Measurements from ENCODE around the gene VPS35L.
"Not testable (repeated sequence)": the region's sequence is repeated elsewhere in the genome, so short reads cannot be mapped to it uniquely, and the experiment has no call there.

VPS35L gene

DNA sequence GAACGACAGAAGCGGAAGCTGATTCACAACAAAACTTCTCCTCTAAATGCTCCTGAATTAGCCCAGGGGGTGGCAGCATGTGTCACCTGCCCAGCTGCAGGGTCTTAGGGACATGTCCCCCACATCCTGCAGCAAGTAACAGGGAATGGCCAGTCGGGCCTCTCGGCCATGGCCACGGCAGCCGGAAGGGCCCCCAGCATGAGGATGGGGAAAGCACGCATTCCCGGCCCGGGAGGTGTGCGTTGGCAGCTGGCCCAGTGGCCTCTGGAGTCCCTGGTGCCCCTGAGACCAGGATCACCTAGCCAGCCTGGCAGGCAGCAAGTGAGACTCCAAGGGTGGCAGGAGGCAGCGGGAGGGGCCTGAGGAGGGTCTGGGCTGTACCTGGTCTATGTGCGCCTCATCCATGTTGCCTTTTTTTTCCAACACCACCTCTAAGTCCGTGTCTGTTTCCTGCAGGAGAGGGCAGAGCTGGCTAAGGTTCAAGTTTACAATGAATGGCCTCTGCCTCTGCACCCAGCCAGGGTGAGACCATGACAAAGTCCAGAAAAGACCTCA is 155.6 kb downstream of the VPS35L start:
- Histone ChIP-seq H3K27ac (ENCODE audit: low read length) (no peak overlapping the region), H3K9ac (ENCODE audit: low read length) (no peak overlapping the region), H3K36me3 (ENCODE audit: control insufficient read depth, low read depth, low read length) (peaks cover 62% of the 10 kb centered on the region), H3K27me3 (ENCODE audit: control insufficient read depth, insufficient read depth, low read length) (no peaks in the 10 kb centered on the region), H3K4me1 (ENCODE audit: control insufficient read depth, low read depth, low read length) (peaks cover 45% of the 10 kb centered on the region), H3K4me3 (ENCODE audit: low read length) (no peak overlapping the region), H3K9me3 (ENCODE audit: control insufficient read depth, low read depth, low read length) (no peaks in the 10 kb centered on the region)

GRCh38 chr16:19711643-19712042 is 156.1 kb downstream of the VPS35L start:
- Histone ChIP-seq H3K4me1 (ENCODE audit: control insufficient read depth, low read depth, low read length) (peaks cover 50% of the 10 kb centered on the region), H3K27me3 (ENCODE audit: control insufficient read depth, insufficient read depth, low read length) (no peaks in the 10 kb centered on the region), H3K4me3 (ENCODE audit: low read length) (no peak overlapping the region), H3K9me3 (ENCODE audit: control insufficient read depth, low read depth, low read length) (no peaks in the 10 kb centered on the region), H3K9ac (ENCODE audit: low read length) (no peak overlapping the region), H3K27ac (ENCODE audit: low read length) (no peak overlapping the region), H3K36me3 (ENCODE audit: control insufficient read depth, low read depth, low read length) (peaks cover 57% of the 10 kb centered on the region)

DNA sequence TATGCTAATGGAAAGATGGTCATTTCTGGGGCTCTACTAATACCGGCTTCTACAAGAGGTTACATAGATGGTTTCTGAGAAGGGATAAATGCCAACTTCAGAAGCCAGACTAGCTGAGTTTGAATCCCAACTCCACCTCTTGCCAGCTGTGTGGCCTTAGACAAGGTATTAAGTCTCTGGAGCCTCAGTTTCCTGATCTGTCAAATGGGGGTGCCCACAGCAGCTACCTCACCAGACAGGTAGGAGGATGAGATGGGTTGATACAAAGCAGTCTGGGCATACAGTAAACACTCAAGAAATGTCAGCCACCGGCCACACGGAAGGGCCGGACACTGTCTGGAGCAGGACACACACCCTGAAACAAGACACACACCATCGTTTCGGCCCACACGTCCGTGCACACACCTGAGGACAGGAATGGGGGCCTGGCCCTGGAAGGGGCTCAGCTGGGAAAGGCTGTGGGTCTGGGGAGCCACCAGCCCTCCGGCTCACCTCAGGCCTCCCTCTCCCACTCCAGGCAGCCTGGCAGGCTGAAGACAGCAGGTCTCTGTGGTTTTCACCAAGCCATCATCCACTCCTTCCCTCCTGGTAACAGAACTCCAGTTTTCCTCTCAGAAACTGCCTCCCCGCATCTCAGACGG is 157.0 kb downstream of the VPS35L start:
- Histone ChIP-seq H3K4me1 (ENCODE audit: control insufficient read depth, low read depth, low read length) (peaks cover 51% of the 10 kb centered on the region), H3K27me3 (ENCODE audit: control insufficient read depth, insufficient read depth, low read length) (no peaks in the 10 kb centered on the region), H3K27ac (ENCODE audit: low read length) (no peak overlapping the region), H3K9ac (ENCODE audit: low read length) (no peak overlapping the region), H3K9me3 (ENCODE audit: control insufficient read depth, low read depth, low read length) (no peaks in the 10 kb centered on the region), H3K4me3 (ENCODE audit: low read length) (no peak overlapping the region), H3K36me3 (ENCODE audit: control insufficient read depth, low read depth, low read length) (peaks cover 49% of the 10 kb centered on the region)

DNA sequence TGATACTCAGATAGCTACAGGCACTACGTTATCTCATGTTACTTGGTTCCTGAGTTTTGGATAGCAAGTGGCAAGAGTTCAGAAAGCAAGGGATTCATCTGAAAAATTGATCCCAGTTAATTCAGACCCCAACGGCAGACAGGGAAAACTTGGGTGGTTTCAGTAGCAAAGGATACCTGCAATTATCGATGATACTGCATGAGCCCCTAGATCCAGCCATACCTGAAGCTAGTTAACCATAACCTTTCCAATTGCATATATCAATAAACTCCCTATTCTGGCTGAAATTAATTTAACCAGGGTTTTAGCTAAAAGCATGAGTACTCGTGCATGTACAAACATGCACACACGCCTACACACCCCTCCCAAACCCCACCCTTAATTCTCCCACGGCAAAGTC is 158.2 kb downstream of the VPS35L start:
- H3K9me3 ChIP-seq (ENCODE audit: control insufficient read depth, low read depth, low read length) = no peaks in the 10 kb centered on the region
- no peaks in the 10 kb centered on the region for H3K27me3 ChIP-seq (ENCODE audit: control insufficient read depth, insufficient read depth, low read length)
- H3K9ac ChIP-seq (ENCODE audit: low read length) = no peak overlapping the region
- no peak overlapping the region for H3K27ac ChIP-seq (ENCODE audit: low read length)
- H3K4me3 ChIP-seq (ENCODE audit: low read length) = no peak overlapping the region
- H3K36me3 ChIP-seq (ENCODE audit: control insufficient read depth, low read depth, low read length) = peaks cover 44% of the 10 kb centered on the region
- H3K4me1 ChIP-seq (ENCODE audit: control insufficient read depth, low read depth, low read length) = peaks cover 41% of the 10 kb centered on the region

DNA sequence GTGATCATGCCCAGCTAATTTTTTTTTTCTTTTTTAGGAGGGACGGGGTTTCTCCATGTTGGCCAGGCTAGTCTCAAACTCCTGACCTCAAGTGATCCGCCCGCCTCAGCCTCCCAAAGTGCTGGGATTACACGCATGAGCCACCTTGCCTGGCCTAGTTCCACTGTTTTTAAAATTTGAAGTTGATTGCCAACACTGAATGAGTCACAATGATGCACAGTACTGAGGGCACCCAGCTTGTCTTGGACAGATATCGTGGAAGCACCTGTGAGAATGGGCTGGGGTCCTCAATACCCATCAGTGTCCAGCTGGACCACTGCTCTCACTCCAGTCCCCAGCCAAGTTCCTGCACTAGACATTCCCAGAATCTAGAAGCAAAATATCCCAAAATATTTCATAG is 160.1 kb downstream of the VPS35L start:
- Histone ChIP-seq H3K4me1 (ENCODE audit: control insufficient read depth, low read depth, low read length) (peaks cover 31% of the 10 kb centered on the region), H3K9ac (ENCODE audit: low read length) (no peak overlapping the region), H3K27ac (ENCODE audit: low read length) (no peak overlapping the region), H3K27me3 (ENCODE audit: control insufficient read depth, insufficient read depth, low read length) (no peaks in the 10 kb centered on the region), H3K4me3 (ENCODE audit: low read length) (no peak overlapping the region), H3K36me3 (ENCODE audit: control insufficient read depth, low read depth, low read length) (peaks cover 32% of the 10 kb centered on the region), H3K9me3 (ENCODE audit: control insufficient read depth, low read depth, low read length) (no peaks in the 10 kb centered on the region)

DNA sequence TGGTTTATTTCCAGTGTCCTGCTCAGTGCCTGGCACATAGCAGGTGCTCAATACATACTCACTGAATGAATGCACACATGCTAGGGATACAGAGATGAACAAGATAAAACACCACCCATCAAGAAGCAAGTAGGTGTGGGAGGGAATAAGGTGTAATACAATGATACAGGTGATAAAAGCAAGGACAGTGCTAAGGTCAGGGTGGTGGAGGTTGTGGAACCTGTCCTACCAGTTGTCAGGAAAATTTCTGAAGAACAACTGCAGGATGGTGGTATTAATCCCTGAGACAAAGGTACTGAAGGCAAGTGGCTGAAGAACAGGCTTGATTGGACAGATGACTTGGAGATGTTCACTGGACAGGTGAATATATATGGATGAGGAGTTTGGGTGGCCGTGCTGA is 160.7 kb downstream of the VPS35L start:
- Histone ChIP-seq H3K36me3 (ENCODE audit: control insufficient read depth, low read depth, low read length) (peaks cover 30% of the 10 kb centered on the region), H3K27ac (ENCODE audit: low read length) (no peak overlapping the region), H3K4me3 (ENCODE audit: low read length) (peak overlapping the region; percentile 100), H3K4me1 (ENCODE audit: control insufficient read depth, low read depth, low read length) (peaks cover 25% of the 10 kb centered on the region), H3K9ac (ENCODE audit: low read length) (no peak overlapping the region), H3K9me3 (ENCODE audit: control insufficient read depth, low read depth, low read length) (no peaks in the 10 kb centered on the region), H3K27me3 (ENCODE audit: control insufficient read depth, insufficient read depth, low read length) (no peaks in the 10 kb centered on the region)

GRCh38 chr16:19716728-19717127 is 161.2 kb downstream of the VPS35L start:
- Histone ChIP-seq H3K4me1 (ENCODE audit: control insufficient read depth, low read depth, low read length) (peaks cover 20% of the 10 kb centered on the region), H3K9ac (ENCODE audit: low read length) (peak overlapping the region; percentile 100)
- not testable (repeated sequence) for H3K27ac ChIP-seq (ENCODE audit: low read length)

DNA sequence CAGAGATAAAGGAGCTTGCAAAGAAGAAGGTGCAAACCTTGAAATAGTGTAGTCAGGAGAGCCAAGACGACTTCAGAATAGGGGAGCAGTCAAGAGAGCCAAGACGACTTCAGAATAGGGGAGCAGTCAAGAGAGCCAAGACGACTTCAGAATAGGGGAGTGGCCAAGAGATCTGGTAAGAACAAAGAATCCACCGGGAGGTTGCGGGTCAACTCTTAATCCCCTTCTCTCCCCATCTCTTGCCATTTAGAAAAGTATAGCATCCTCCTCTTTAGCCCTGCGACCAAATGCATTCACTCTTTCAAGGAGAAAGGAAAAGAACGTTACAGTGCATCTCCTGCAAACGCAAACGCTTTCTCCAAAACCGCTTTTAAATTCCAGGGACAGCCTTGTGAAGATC is 161.8 kb downstream of the VPS35L start:
- H3K36me3 ChIP-seq (ENCODE audit: control insufficient read depth, low read depth, low read length) = peaks cover 22% of the 10 kb centered on the region
- no peaks in the 10 kb centered on the region for H3K9me3 ChIP-seq (ENCODE audit: control insufficient read depth, low read depth, low read length)
- H3K4me3 ChIP-seq (ENCODE audit: low read length) = peak overlapping the region; percentile 100
- peak overlapping the region; percentile 100 for H3K9ac ChIP-seq (ENCODE audit: low read length)
- H3K27ac ChIP-seq (ENCODE audit: low read length) = peak overlapping the region; percentile 99
- H3K4me1 ChIP-seq (ENCODE audit: control insufficient read depth, low read depth, low read length) = peaks cover 15% of the 10 kb centered on the region
- no peaks in the 10 kb centered on the region for H3K27me3 ChIP-seq (ENCODE audit: control insufficient read depth, insufficient read depth, low read length)

More at GRCh38 chr16:19716728-19717127, 161.2 kb downstream of the VPS35L start:
- peaks cover 24% of the 10 kb centered on the region for H3K36me3 ChIP-seq (ENCODE audit: control insufficient read depth, low read depth, low read length)
- H3K27me3 ChIP-seq (ENCODE audit: control insufficient read depth, insufficient read depth, low read length); H3K9me3 ChIP-seq (ENCODE audit: control insufficient read depth, low read depth, low read length): not testable (repeated sequence)
- H3K4me3 ChIP-seq (ENCODE audit: low read length) = peak overlapping the region; percentile 100

DNA sequence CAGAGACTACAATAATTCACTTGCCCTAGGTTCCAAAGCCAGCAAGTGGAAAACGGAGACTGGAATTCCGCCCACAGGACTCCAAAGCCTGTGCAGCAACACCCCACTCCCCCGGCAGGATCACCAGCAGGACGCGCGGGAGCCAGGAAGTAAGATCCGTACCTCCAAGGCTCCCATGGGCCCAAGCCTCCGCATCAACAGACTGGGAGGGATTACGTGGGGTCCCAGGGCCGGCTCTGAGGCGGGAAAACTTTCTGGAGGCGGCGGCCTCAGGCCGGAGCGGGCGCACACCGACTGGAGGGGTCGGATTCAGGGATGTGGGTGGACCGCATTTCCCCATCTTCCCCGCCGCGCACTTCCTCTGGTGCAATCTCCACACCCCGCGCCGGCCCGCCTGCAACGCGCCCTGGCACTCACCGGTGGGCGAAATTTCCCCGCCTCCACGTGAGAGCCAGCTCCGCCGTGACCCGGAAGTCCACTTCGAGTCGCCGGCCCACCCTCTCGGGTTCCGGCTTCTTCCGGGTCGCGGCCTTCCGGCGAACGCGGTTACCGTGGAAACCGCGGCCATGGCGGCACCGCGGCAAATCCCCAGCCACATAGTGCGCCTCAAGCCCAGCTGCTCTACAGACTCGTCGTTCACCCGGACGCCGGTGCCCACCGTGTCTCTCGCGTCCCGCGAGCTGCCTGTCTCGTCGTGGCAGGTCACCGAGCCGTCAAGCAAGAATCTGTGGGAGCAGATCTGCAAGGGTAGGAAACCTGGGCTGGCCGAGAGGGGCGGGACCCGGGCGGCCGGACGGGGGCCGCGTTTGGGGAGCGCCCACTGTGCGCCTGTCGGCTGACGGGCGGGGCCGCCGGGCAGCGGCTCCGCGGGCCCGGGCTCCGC is 162.5 kb downstream of the VPS35L start, which contains the start of the genes IQCK and KNOP1:
IQCK (plus strand) TSS at position 531 of the 883 bp plus-strand sequence; CDS start at position 567, 36 bp downstream.
KNOP1 (minus strand) TSS at position 487 of the 883 bp plus-strand sequence. CDS start 3,192 bp downstream, outside the sequence.
- Histone ChIP-seq H3K27me3 (ENCODE audit: control insufficient read depth, insufficient read depth, low read length) (no peaks in the 10 kb centered on the region), H3K9ac (ENCODE audit: low read length) (peak within 1 kb of the TSS; percentile 100), H3K27ac (ENCODE audit: low read length) (peak within 1 kb of the TSS; percentile 99), H3K9me3 (ENCODE audit: control insufficient read depth, low read depth, low read length) (no peaks in the 10 kb centered on the region), H3K4me3 (ENCODE audit: low read length) (peak within 1 kb of the TSS; percentile 100), H3K36me3 (ENCODE audit: control insufficient read depth, low read depth, low read length) (peaks cover 18% of the 10 kb centered on the region), H3K4me1 (ENCODE audit: control insufficient read depth, low read depth, low read length) (peaks cover 15% of the 10 kb centered on the region)

DNA sequence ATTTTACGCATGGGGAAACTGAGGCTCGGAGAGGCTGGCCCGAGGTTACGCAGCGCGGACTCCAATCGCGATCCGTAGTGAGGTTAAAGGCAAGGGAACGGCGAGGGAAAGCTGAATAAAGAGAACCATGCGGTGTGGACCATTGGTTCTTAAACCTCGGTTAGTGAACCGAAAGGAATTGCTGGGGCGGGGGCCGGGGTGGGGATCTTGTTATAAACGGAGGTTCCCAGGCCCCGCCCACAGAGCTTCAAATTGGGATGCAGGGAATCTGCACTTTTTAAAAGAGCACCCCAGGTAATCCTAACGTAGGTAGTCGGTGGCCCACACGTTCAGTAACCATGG is 163.1 kb downstream of the VPS35L start:
- peak overlapping the region; percentile 35 for H3K27ac ChIP-seq (ENCODE audit: low read length)

DNA sequence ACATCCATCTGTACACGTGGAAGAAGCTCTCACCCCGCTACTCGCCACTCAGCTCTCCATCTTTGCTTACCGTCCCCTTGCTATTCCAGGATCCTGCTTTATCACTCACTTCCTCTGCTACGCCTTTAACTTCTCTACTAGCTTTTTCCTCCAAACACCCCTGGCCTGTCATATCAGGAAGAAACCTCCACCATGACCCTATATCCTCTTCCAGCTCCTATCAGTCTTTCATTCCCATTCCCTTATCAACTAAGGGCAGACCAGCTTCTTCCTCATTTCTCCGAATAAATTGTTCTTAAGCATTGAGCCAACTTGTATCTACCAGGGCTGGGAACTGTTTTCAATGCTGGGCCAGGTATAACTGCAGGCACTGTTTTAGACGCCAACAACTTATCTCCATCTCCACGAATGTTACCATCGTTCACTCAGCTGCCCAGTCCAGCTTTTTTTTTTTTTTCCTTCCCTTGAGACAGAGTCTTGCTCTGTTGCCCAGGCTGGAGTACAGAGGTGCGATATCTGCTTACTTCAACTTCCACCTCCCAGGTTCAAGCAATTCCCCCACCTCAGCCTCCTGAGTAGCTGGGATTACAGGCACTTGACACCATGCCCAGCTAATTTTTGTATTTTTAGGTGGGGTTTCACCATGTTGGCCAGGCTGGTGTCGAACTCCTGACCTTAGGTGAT is 166.9 kb downstream of the VPS35L start:
- H3K27ac ChIP-seq (ENCODE audit: low read length) = no peak overlapping the region
- H3K36me3 ChIP-seq (ENCODE audit: control insufficient read depth, low read depth, low read length) = no peaks in the 10 kb centered on the region
- peaks cover 13% of the 10 kb centered on the region for H3K4me1 ChIP-seq (ENCODE audit: control insufficient read depth, low read depth, low read length)
- H3K4me3 ChIP-seq (ENCODE audit: low read length) = no peak overlapping the region
- H3K9ac ChIP-seq (ENCODE audit: low read length) = no peak overlapping the region
- H3K9me3 ChIP-seq (ENCODE audit: control insufficient read depth, low read depth, low read length) = no peaks in the 10 kb centered on the region
- H3K27me3 ChIP-seq (ENCODE audit: control insufficient read depth, insufficient read depth, low read length) = no peaks in the 10 kb centered on the region

More for the DNA sequence above, 163.1 kb downstream of the VPS35L start:
- H3K9ac ChIP-seq (ENCODE audit: low read length) = peak overlapping the region; percentile 100
- peak overlapping the region; percentile 100 for H3K4me3 ChIP-seq (ENCODE audit: low read length)
- H3K9me3 ChIP-seq (ENCODE audit: control insufficient read depth, low read depth, low read length) = no peaks in the 10 kb centered on the region
- H3K4me1 ChIP-seq (ENCODE audit: control insufficient read depth, low read depth, low read length) = peaks cover 21% of the 10 kb centered on the region
- H3K36me3 ChIP-seq (ENCODE audit: control insufficient read depth, low read depth, low read length) = peaks cover 15% of the 10 kb centered on the region
- no peaks in the 10 kb centered on the region for H3K27me3 ChIP-seq (ENCODE audit: control insufficient read depth, insufficient read depth, low read length)
